GM19239 (cell line): Measurements from ENCODE around the gene HMBS.
"Not testable (repeated sequence)": the region's sequence is repeated elsewhere in the genome, so short reads cannot be mapped to it uniquely, and the experiment has no call there.

Source experiments
- DNase-seq: peaks from one replicate; pipeline ENCODE4 v3.0.0; 2011; ENCODE audit warnings: low spot score; ENCODE audit not compliant: insufficient read length
- FAIRE-seq: peaks from 2 replicates; lab custom pipeline; 2011; peaks lifted over from hg19 to GRCh38; lab: Jason Lieb, UNC

HMBS gene

GRCh38 chr11:119084663-119085436 is at the start of gene HMBS:
HMBS (plus strand) TSS chr11:119084881; CDS start chr11:119085034, 153 bp downstream.
- DNase-seq = peak; percentile 89
- FAIRE-seq = peak; percentile 97

GRCh38 chr11:119038884-119039283 is 45.8 kb upstream of the HMBS start:
- DNase-seq (no peak), FAIRE-seq (no peak)

GRCh38 chr11:119039471-119039870 is 45.2 kb upstream of the HMBS start:
- DNase-seq = not testable (repeated sequence)

GRCh38 chr11:119041821-119042514 is 42.7 kb upstream of the HMBS start:
- FAIRE-seq (no peak), DNase-seq (no peak)

More at GRCh38 chr11:119039471-119039870, 45.2 kb upstream of the HMBS start:
- FAIRE-seq = not testable (repeated sequence)

- DNase-seq = no peak
- no peak for FAIRE-seq
Observed at GRCh38 chr11:119042927-119043326, 41.8 kb upstream of the HMBS start.

- no peak for DNase-seq
- no peak for FAIRE-seq
Observed at GRCh38 chr11:119044708-119045107, 40.0 kb upstream of the HMBS start.

- DNase-seq = no peak
- no peak for FAIRE-seq
Observed at GRCh38 chr11:119046489-119046888, 38.2 kb upstream of the HMBS start.

- DNase-seq (no peak), FAIRE-seq (no peak)
Observed at GRCh38 chr11:119047205-119047604, 37.5 kb upstream of the HMBS start.

- FAIRE-seq = no peak
- DNase-seq = no peak
Observed at GRCh38 chr11:119048644-119049043, 36.0 kb upstream of the HMBS start.

- no peak for DNase-seq
- no peak for FAIRE-seq
Observed at GRCh38 chr11:119049081-119049480, 35.6 kb upstream of the HMBS start.

- FAIRE-seq (peak; percentile 64), DNase-seq (no peak)
Observed at GRCh38 chr11:119051440-119052162, 33.1 kb upstream of the HMBS start.

- no peak for FAIRE-seq
- no peak for DNase-seq
Observed at GRCh38 chr11:119052163-119052814, 32.4 kb upstream of the HMBS start.

- FAIRE-seq (no peak), DNase-seq (no peak)
Observed at GRCh38 chr11:119054418-119054817, 30.3 kb upstream of the HMBS start.

GRCh38 chr11:119055901-119056300 is 28.8 kb upstream of the HMBS start:
- FAIRE-seq (no peak), DNase-seq (no peak)

GRCh38 chr11:119056421-119056999 is 28.2 kb upstream of the HMBS start:
- peak; percentile 37 for DNase-seq
- FAIRE-seq = peak; percentile 55

GRCh38 chr11:119057000-119057769 is 27.5 kb upstream of the HMBS start, which contains the start of gene HYOU1:
HYOU1 (minus strand) TSS chr11:119057205; CDS start chr11:119056160, 1,045 bp downstream.
- FAIRE-seq = peak; percentile 87
- peak; percentile 99 for DNase-seq

- not testable (repeated sequence) for DNase-seq, FAIRE-seq
Observed at GRCh38 chr11:119059128-119059527, 25.6 kb upstream of the HMBS start.

GRCh38 chr11:119061256-119061655 is 23.4 kb upstream of the HMBS start:
- DNase-seq (no peak), FAIRE-seq (no peak)

GRCh38 chr11:119062779-119063178 is 21.9 kb upstream of the HMBS start:
- DNase-seq (no peak), FAIRE-seq (no peak)
